GM18511 (cell line): Measurements from ENCODE around the gene CACFD1.

Experiments
- ATAC-seq: cut with Tn5 transposase; IDR thresholded peaks from one replicate; pipeline ENCODE4 v1.9.1; 2021; ENCODE audit warnings: mild to moderate bottlenecking, moderate library complexity; ENCODE audit not compliant: unreplicated experiment

CACFD1 gene

GRCh38 chr9:133515615-133516255 is 56.0 kb downstream of the CACFD1 start:
- no peak for ATAC-seq

GRCh38 chr9:133516256-133516960 is 56.6 kb downstream of the CACFD1 start:
- ATAC-seq = no peak

- ATAC-seq = no peak
These were observed 57.2 kb downstream of the CACFD1 start for GRCh38 chr9:133516961-133517350.

GRCh38 chr9:133517711-133518110 is 57.9 kb downstream of the CACFD1 start:
- ATAC-seq = no peak

- no peak for ATAC-seq
These were observed 58.4 kb downstream of the CACFD1 start for GRCh38 chr9:133518200-133518599.

GRCh38 chr9:133518706-133519449 is 59.1 kb downstream of the CACFD1 start:
- ATAC-seq = no peak

DNA sequence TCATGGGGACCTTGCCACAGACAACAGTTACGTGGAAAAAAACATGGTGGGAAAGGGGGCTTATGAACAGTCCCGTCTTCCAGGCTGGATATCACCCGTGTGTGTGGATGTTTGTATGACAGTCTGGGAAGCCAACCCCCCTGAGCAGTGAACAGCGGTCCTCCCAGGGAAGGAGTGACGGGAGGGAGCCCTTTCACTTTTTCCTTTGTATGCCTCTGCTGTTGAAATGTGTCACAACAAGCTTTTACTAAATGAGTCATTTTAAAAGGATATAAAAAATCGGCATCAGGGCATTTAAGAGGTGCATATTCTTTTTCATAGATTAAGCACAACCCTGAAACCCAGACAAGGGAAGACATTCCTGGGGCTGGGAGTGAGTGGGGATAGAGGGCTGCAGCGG is 59.9 kb downstream of the CACFD1 start:
- no peak for ATAC-seq

DNA sequence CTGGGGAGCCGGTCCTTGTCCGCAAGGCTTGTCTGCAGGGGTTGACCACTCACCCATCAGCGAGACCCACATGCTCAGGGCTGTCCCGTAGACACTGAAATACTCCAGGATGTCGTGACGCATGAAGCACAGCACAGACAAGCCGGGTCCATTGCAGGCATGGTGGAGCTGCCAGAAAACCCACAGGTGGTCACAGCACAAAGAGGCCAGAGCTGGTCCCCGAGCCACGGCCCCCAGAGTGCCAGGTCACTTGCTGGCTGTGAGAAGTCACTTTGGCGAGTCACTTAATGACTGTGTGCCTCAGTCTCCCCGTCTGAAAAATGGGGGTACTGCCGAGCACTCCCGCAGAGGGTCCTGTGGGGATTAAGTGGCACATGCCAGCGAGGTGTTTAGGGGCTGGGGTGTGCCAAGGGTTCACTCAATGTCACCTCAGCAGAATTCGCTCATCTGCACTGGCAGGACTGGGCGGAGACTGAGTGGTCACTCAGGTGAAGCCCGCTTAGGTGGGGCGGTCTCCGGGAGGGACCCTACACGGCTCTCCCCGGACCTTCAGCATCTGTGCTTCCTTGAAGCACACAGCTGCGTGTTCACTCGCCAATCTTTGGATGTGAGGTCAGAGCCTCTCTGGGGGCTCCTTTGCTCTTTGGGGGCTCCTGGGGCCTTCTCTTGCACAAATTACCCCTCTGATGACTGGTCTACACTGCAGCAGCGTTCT is 60.5 kb downstream of the CACFD1 start:
- no peak for ATAC-seq
